Measurements from ENCODE around the gene PPP1R2C.

- TF ChIP-seq CTCF (optimal IDR thresholded peaks at IDR 0.05 in 1 of 3, IDR thresholded peaks at IDR 0.05 in 1 of 3, conservative IDR thresholded peaks at IDR 0.05 in 1 of 3; ENCODE audit: extremely low read depth in 1 of 3, insufficient read depth in 2 of 3, low read length in 3 of 3) (no peak), EZH2 (IDR thresholded peaks at IDR 0.05; ENCODE audit: low read length) (no peak)
Measured at GRCh38 chrX:42752730-42753129, 25.2 kb downstream of the PPP1R2C start.

Measured in keratinocyte (primary cell).